H1 (cell line): ENCODE results near the gene SUB1. TPM values are rescaled to one million over a fixed set of nuclear protein-coding genes. Genes with fewer than 3 reads are reported as not detected.
A peak's percentile ranks its signal among the peaks of the same experiment; 100 is the strongest.

ENCODE experiments used
- ASH2L ChIP-seq: fragments of 200-600, 300-600 bp; sonication (generic); IDR thresholded peaks from one replicate; pipeline ENCODE4 v1.7.1; 2017; ENCODE audit warnings: low read length
- BACH1 ChIP-seq: IDR thresholded peaks from 2 replicates; pipeline ENCODE4 v1.6.1; 2012; ENCODE audit warnings: low read length, improper control_type of control experiment
- BCL11A ChIP-seq, 2 experiments: IDR thresholded peaks; one replicate each; pipeline ENCODE4 v1.6.1; 2011; ENCODE audit warnings: low read depth in 2 of 2, low read length in 2 of 2, mild to moderate bottlenecking in 2 of 2
- CREB1 ChIP-seq: IDR thresholded peaks from 2 replicates; pipeline ENCODE4 v1.6.1; 2012; ENCODE audit warnings: inconsistent platforms
- CTBP2 ChIP-seq: IDR thresholded peaks from 2 replicates; pipeline ENCODE4 v1.7.0; 2011; ENCODE audit warnings: borderline replicate concordance, mild to moderate bottlenecking, moderate library complexity, mixed read lengths, low read length; ENCODE audit not compliant: insufficient read depth, insufficient read length
- EP300 ChIP-seq, 2 experiments: IDR thresholded peaks; 1 replicate in 1 of 2; 2 replicates in 1 of 2; pipeline ENCODE4 v1.6.1; 2011 to 2012; ENCODE audit warnings: low read depth in 2 of 2, low read length in 2 of 2, mild to moderate bottlenecking in 2 of 2, borderline replicate concordance in 1 of 2, inconsistent platforms in 1 of 2, moderate library complexity in 1 of 2
- EZH2 ChIP-seq: fragments of 200-600 bp; sonication (generic); IDR thresholded peaks from 2 replicates; pipeline ENCODE4 v1.7.1; 2012; ENCODE audit warnings: low read depth, mild to moderate bottlenecking, moderate library complexity, low read length, inconsistent platforms; ENCODE audit not compliant: severe bottlenecking
- HDAC2 ChIP-seq, 2 experiments: fragments of 300-600 bp in 1 of 2; sonication (generic) in 1 of 2; IDR thresholded peaks; 2 replicates each; pipeline ENCODE4 v1.6.1; 2011 to 2012; ENCODE audit warnings: low read depth in 2 of 2, low read length in 2 of 2, mild to moderate bottlenecking in 2 of 2, moderate library complexity in 2 of 2, borderline replicate concordance in 1 of 2, inconsistent platforms in 1 of 2
- KDM5A ChIP-seq: fragments of 200-600 bp; IDR thresholded peaks from 2 replicates; pipeline ENCODE4 v1.7.1; 2012; ENCODE audit warnings: mild to moderate bottlenecking, low read length, inconsistent platforms, mixed read lengths
- NANOG ChIP-seq: IDR thresholded peaks from 2 replicates; pipeline ENCODE4 v1.6.1; 2011; ENCODE audit warnings: low read length, low read depth, mild to moderate bottlenecking, inconsistent platforms; ENCODE audit not compliant: insufficient read depth, poor library complexity, severe bottlenecking
- POLR2A ChIP-seq, 2 experiments: IDR thresholded peaks; 1 replicate in 1 of 2; 2 replicates in 1 of 2; pipeline ENCODE4 v1.6.1; 2011; ENCODE audit warnings: low read depth in 2 of 2, low read length in 2 of 2, mild to moderate bottlenecking in 2 of 2; ENCODE audit errors: control extremely low read depth in 1 of 2
- SP2 ChIP-seq: IDR thresholded peaks from 2 replicates; pipeline ENCODE4 v1.6.1; 2012; ENCODE audit warnings: mild to moderate bottlenecking, low read length, inconsistent platforms
- SRF ChIP-seq: IDR thresholded peaks from 2 replicates; pipeline ENCODE4 v1.6.1; 2011; ENCODE audit warnings: mild to moderate bottlenecking, low read depth, low read length, moderate library complexity
- polyA plus RNA-seq, 7 experiments: library from polyadenylated mRNA; depleted of rRNA in 3 of 7; stranded (reverse) in 5 of 7; unstranded in 2 of 7; fragments of >200 nt in 5 of 7; fragments of 200-250 nt in 2 of 7; gene quantifications; 1 replicate in 5 of 7; 2 replicates in 1 of 7; 4 replicates in 1 of 7; pipeline versions ENCODE4 v1.2.1 to v1.2.3, GENCODE V29; 2011 to 2013; ENCODE audit warnings: missing spikeins in 2 of 7, mixed read lengths in 2 of 7
- total RNA-seq: library from RNA; stranded (reverse); fragmentation: NEBNext Ultra II Directional; extraction: Animal tissue kit (Norgen Biotek cat#: 25700); gene quantifications from 2 replicates; pipeline ENCODE4 v1.2.1, GENCODE V29; 2021
- TF ChIP-seq, protein P1 (sequence below), 3 experiments: IDR thresholded peaks; 1 replicate in 2 of 3; 2 replicates in 1 of 3; pipeline versions ENCODE4 v1.5.1 to v1.6.1; 2011; ENCODE audit warnings: low read length in 3 of 3, mild to moderate bottlenecking in 3 of 3, inconsistent platforms in 2 of 3, low read depth in 1 of 3, moderate library complexity in 1 of 3; ENCODE audit not compliant: insufficient read depth in 1 of 3; ENCODE audit errors: control extremely low read depth in 1 of 3
- TF ChIP-seq, protein P2 (sequence below): IDR thresholded peaks from 2 replicates; pipeline ENCODE4 v1.6.1; 2012; ENCODE audit warnings: low read length, inconsistent platforms
- TF ChIP-seq, protein P3 (sequence below): IDR thresholded peaks from 2 replicates; pipeline ENCODE4 v1.6.1; 2011; ENCODE audit warnings: low read length, improper control_type of control experiment
- TF ChIP-seq, protein P4 (sequence below): IDR thresholded peaks from 2 replicates; pipeline ENCODE4 v1.6.1; 2011; ENCODE audit warnings: low read depth, mild to moderate bottlenecking, low read length; ENCODE audit not compliant: insufficient read depth

The SUB1 gene
- total and polyA plus RNA-seq, 2 of the 8 experiments (the other 6 are each of a cell fraction or from before 2014, with no cell fraction given): 83.9 to 325 TPM

DNA sequence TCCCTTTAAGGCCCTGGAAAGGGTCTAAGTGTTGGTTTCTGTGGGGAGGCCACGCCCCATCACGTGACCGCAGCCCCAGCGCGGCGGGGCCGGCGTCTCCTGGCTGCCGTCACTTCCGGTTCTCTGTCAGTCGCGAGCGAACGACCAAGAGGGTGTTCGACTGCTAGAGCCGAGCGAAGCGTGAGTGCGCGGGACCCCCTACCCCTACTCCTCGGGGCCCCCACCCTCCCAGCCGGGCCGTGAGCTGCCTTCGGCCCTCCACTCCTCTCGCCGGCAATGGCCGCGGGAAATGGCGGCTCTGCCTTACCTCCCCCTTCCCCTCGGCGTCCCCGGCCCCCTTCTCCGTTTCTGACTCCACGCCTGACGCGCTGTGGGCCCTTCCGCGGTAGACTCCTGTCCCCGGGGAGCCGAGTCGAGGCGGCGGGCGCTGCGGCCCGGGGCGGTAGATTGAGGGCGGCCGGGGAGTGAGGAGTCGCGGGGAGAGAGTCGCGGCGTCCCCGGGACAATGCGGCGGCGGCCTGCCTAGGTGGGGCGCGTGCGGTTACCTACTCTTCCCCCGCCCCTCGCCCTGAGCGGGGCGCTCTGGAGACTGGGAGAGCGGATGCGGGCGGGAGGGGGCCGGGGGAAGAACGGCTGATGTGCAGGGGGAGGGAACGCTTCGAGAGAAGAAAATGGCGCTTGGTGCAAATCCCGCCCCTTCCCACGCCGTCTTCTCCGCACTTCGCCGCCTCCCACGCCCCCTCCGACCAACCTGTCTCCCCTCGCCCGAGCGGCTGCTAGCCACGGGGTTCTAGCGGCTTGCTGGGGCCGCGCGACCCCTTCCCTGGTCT lies at the start of gene SUB1 (continued):
- TF ChIP-seq, protein P1, sequence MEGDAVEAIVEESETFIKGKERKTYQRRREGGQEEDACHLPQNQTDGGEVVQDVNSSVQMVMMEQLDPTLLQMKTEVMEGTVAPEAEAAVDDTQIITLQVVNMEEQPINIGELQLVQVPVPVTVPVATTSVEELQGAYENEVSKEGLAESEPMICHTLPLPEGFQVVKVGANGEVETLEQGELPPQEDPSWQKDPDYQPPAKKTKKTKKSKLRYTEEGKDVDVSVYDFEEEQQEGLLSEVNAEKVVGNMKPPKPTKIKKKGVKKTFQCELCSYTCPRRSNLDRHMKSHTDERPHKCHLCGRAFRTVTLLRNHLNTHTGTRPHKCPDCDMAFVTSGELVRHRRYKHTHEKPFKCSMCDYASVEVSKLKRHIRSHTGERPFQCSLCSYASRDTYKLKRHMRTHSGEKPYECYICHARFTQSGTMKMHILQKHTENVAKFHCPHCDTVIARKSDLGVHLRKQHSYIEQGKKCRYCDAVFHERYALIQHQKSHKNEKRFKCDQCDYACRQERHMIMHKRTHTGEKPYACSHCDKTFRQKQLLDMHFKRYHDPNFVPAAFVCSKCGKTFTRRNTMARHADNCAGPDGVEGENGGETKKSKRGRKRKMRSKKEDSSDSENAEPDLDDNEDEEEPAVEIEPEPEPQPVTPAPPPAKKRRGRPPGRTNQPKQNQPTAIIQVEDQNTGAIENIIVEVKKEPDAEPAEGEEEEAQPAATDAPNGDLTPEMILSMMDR (IDR thresholded peaks at IDR 0.05; ENCODE audit: control extremely low read depth in 1 of 3, insufficient read depth in 1 of 3, low read depth in 1 of 3, low read length in 3 of 3): peak in 1 of 3 experiments; percentile 4; a peak in 1 of 4 replicates
- TF ChIP-seq KDM5A (no peak), ASH2L (peak; percentile 56), NANOG (no peak), CTBP2 (no peak), HDAC2 (IDR thresholded peaks at IDR 0.05; ENCODE audit: borderline replicate concordance in 1 of 2, low read depth in 2 of 2, low read length in 2 of 2) (no peak), BCL11A (IDR thresholded peaks at IDR 0.05; ENCODE audit: low read depth in 2 of 2, low read length in 2 of 2) (no peak), SP2 (no peak), CREB1 (peak; percentile 88), EZH2 (no peak), BACH1 (no peak), EP300 (IDR thresholded peaks at IDR 0.05; ENCODE audit: borderline replicate concordance in 1 of 2, low read depth in 2 of 2, low read length in 2 of 2) (no peak), POLR2A (IDR thresholded peaks at IDR 0.05; ENCODE audit: control extremely low read depth in 1 of 2, low read depth in 2 of 2, low read length in 2 of 2) (peak; percentile 42 to 91), SRF (no peak)
- TF ChIP-seq, protein P2, sequence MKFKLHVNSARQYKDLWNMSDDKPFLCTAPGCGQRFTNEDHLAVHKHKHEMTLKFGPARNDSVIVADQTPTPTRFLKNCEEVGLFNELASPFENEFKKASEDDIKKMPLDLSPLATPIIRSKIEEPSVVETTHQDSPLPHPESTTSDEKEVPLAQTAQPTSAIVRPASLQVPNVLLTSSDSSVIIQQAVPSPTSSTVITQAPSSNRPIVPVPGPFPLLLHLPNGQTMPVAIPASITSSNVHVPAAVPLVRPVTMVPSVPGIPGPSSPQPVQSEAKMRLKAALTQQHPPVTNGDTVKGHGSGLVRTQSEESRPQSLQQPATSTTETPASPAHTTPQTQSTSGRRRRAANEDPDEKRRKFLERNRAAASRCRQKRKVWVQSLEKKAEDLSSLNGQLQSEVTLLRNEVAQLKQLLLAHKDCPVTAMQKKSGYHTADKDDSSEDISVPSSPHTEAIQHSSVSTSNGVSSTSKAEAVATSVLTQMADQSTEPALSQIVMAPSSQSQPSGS: no peak; the same call in 1 of the 2 replicates
- TF ChIP-seq, protein P3, sequence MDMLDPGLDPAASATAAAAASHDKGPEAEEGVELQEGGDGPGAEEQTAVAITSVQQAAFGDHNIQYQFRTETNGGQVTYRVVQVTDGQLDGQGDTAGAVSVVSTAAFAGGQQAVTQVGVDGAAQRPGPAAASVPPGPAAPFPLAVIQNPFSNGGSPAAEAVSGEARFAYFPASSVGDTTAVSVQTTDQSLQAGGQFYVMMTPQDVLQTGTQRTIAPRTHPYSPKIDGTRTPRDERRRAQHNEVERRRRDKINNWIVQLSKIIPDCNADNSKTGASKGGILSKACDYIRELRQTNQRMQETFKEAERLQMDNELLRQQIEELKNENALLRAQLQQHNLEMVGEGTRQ: peak; percentile 97
- TF ChIP-seq, protein P4, sequence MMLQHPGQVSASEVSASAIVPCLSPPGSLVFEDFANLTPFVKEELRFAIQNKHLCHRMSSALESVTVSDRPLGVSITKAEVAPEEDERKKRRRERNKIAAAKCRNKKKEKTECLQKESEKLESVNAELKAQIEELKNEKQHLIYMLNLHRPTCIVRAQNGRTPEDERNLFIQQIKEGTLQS: peak; percentile 81
